Heart left ventricle (tissue), 16 donors: ENCODE data around the gene SRGAP2B. TPM values are rescaled to one million over a fixed set of nuclear protein-coding genes. Genes with fewer than 3 reads are reported as not detected.
"Not testable (repeated sequence)": the region's sequence is repeated elsewhere in the genome, so short reads cannot be mapped to it uniquely, and the experiment has no call there.

Experiments
- ATAC-seq, 4 donors: fragments of 200-7000 bp; cut with Tn5 transposase; one replicate each; pipeline ENCODE4 v1.9.1; 2020 to 2022; ENCODE audit warnings: moderate library complexity in 4 of 4, mild to moderate bottlenecking in 3 of 4, moderate number of reproducible peaks in 1 of 4
- DNase-seq, 5 donors: peaks; one replicate each; pipeline ENCODE4 v3.0.0-alpha.2; 2020
- H3K27ac ChIP-seq, 12 donors: fragments of 200-600 bp; sonication (generic) in 4 of 12; one replicate each; pipeline versions ENCODE4 v1.5.0 to v1.8.0; 2016 to 2022; ENCODE audit warnings: mild to moderate bottlenecking in 2 of 12
- H3K27me3 ChIP-seq, 9 donors: fragments of 200-600 bp; sonication (generic) in 2 of 9; one replicate each; pipeline versions ENCODE4 v1.5.1 to v1.8.0; 2016 to 2022; ENCODE audit warnings: mild to moderate bottlenecking in 3 of 9
- H3K36me3 ChIP-seq, 9 donors: fragments of 200-600 bp; sonication (generic) in 2 of 9; one replicate each; pipeline versions ENCODE4 v1.5.0 to v1.8.0; 2018 to 2022; ENCODE audit warnings: mild to moderate bottlenecking in 2 of 9
- H3K4me1 ChIP-seq, 12 donors: fragments of 200-600 bp; sonication (generic) in 4 of 12; one replicate each; pipeline versions ENCODE4 v1.5.0 to v1.8.0; 2016 to 2022; ENCODE audit warnings: mild to moderate bottlenecking in 3 of 12
- H3K4me3 ChIP-seq, 12 donors: fragments of 200-600 bp; sonication (generic) in 4 of 12; one replicate each; pipeline versions ENCODE4 v1.5.0 to v1.8.0; 2017 to 2022; ENCODE audit warnings: mild to moderate bottlenecking in 9 of 12, moderate library complexity in 4 of 12
- H3K9me3 ChIP-seq, 12 donors: fragments of 200-600 bp; sonication (generic) in 4 of 12; one replicate each; pipeline versions ENCODE4 v1.5.0 to v1.8.0; 2016 to 2022; ENCODE audit warnings: mild to moderate bottlenecking in 1 of 12
- WGBS, 4 donors: extraction: QIAGEN DNeasy Blood & Tissue Kit in 2 of 4; methylation state at CpG; one replicate each; pipeline versions ENCODE4 v1.1.5 to v1.1.7; 2013 to 2018; 5-methylcytosine and 5-hydroxymethylcytosine counted together
- intact Hi-C, 10 donors: fragments of 100-400 bp; cut with DNase I; formaldehyde crosslinking; loops; one replicate each; pipeline versions ENCODE4 v1.11.1 to v1.14.2; 2022
- polyA plus RNA-seq, 2 donors: library from polyadenylated mRNA; stranded (reverse); fragments of 200-250 nt; gene quantifications; one replicate each; pipeline ENCODE4 v1.2.3, GENCODE V29; 2013
- total RNA-seq, 9 donors: library from RNA; depleted of rRNA in 2 of 9; stranded (reverse); fragments of >200 nt in 2 of 9; fragmentation: NEBNext Ultra II Directional in 3 of 9; extraction: Animal tissue kit (Norgen Biotek cat#: 25700) in 3 of 9; gene quantifications; one replicate each; pipeline versions ENCODE4 v1.1.0 to v1.2.4, GENCODE V29; 2016 to 2023
- donor health status: ischemic (EF 13 %, LVEDD 7.1; RV severe dilation, severe dysfunction).
- donor health status: healthy with polysubstance abuse.
- donor health status: DM: no; HTN: yes; CAD: no.
- donor health status: DM: no; HTN: no; CAD: no.
- donor health status: ischemic (EF 25% LVEDD 6.9; RV normal size, moderate dysfunction).
- donor health status: ischemic (EF 25% LVEDD 5.7; RV mildly dilated, moderate dysfunction).
- donor health status: healthy.
- donor health status: DM: yes; HTN: yes; CAD: no.
- donor health status: ischemic (EF 35%, LVEDD 5.7; RV mildly dilated, moderate dysfunction).
- donor health status: nonischemic (EF 11% LVEDD 7.7; RV severe dilation, severe dysfunction).
- donor health status: DM: yes; HTN: yes; CAD: no.
- donor health status: PGD.
- donor health status: ischemic (EF 29% LVEDD 5.4; RV normal size, mild dysfunction).
- donor health status: nonischemic (EF 23%, LVEDD 6.1; RV moderate dilation, normal function).

The SRGAP2B gene
- total and polyA plus RNA-seq, 11 donors = 3.0 to 26.8 (median 9.9) TPM

DNA sequence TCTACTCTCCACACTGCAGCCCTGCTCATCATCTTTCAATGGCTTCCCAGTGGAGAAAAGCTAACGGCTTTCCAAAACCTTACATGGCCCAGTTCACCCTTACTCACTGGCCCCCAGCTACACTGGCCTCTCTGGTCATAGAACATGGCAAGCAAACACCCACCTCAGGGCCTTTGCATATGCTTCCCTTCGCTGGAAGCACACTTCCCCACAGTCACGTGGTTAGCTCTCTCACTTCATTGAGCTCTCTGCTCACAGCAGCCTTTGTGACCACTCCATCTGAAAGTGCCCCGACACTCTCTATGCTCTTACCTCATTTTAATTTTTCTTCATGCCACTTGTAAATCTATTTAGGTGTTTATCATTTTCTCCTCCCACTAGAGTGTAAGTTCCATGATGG is 83.3 kb downstream of the SRGAP2B start:
- WGBS, 4 donors = 94 to 96% (median 96%) methylated on average over 3 of the region's 4 CpGs
- H3K9me3 ChIP-seq, H3K4me3 ChIP-seq, H3K4me1 ChIP-seq, ATAC-seq, intact Hi-C loops, H3K27ac ChIP-seq, H3K27me3 ChIP-seq, DNase-seq, H3K36me3 ChIP-seq: not testable (repeated sequence)

- H3K4me1 ChIP-seq, H3K36me3 ChIP-seq, H3K4me3 ChIP-seq, H3K27ac ChIP-seq, H3K27me3 ChIP-seq, DNase-seq, ATAC-seq, H3K9me3 ChIP-seq, intact Hi-C loops: not testable (repeated sequence)
- 60 to 70% (median 68%) methylated on average over 2 of the region's 3 CpGs for WGBS, 4 donors
These were observed 84.5 kb downstream of the SRGAP2B start for GRCh38 chr1:145010580-145010979.

DNA sequence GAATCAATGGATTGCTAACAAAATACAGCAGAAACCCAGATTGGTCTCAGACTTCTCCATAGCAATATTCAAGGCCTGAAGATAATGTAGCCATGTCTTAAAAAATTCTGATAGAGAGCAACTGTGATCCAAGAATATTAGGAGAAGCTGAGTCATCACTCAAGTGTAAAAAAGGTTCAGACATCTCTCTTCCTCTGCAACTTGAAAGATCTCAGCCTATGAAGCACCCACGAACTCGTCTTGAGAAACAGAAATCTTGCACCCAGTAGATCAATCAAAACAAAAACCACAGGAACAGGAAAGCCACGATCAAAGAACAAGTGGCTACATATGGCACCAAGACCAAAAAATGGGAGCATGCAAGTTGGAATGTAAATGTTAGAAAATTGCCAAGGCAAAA is 85.2 kb downstream of the SRGAP2B start:
- WGBS, 4 donors = 28 to 59% (median 39%) methylated on average over 3 of the region's 3 CpGs
- peak in 2 of 4 donors; percentile 41 to 66 for ATAC-seq
- H3K4me3 ChIP-seq, H3K36me3 ChIP-seq, H3K27me3 ChIP-seq, H3K9me3 ChIP-seq, intact Hi-C loops, H3K4me1 ChIP-seq, H3K27ac ChIP-seq, DNase-seq: not testable (repeated sequence)

- H3K27ac ChIP-seq, H3K4me3 ChIP-seq, H3K27me3 ChIP-seq, H3K9me3 ChIP-seq, DNase-seq, intact Hi-C loops, H3K4me1 ChIP-seq, H3K36me3 ChIP-seq: not testable (repeated sequence)
- peak; percentile 60 to 81 (median 75) for ATAC-seq
- WGBS, 4 donors = no CpG with 5 or more reads among the region's 4 CpGs
These were observed 86.7 kb downstream of the SRGAP2B start for GRCh38 chr1:145008388-145008787.

DNA sequence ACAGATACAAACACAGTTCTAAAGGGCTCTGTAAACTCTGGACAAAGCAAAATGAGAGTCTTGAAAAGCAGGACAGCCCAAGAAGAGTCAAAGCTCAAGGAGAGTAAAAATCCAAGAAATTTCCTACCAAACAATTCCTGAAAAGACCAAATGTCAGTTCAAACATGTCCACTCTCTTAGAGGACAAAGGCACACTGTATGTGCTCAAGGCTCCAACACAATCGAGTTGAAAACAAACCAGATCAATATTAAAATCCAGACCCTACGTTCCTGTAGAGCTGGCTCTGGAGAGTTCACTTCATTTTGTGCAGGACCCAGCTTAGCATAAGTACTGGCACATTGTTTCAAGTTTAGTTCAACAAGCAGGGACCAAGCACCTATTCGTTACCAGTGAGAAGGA is 90.0 kb downstream of the SRGAP2B start:
- not testable (repeated sequence) for H3K9me3 ChIP-seq

GRCh38 chr1:145001381-145001780 is 93.7 kb downstream of the SRGAP2B start:
- H3K4me3 ChIP-seq, H3K4me1 ChIP-seq, H3K27ac ChIP-seq, H3K27me3 ChIP-seq, DNase-seq, ATAC-seq, H3K36me3 ChIP-seq, H3K9me3 ChIP-seq, intact Hi-C loops: not testable (repeated sequence)
- 93 to 100% (median 96%) methylated on average over 2 to 3 of the region's 3 CpGs for WGBS, 4 donors

More for the DNA sequence above, 90.0 kb downstream of the SRGAP2B start:
- H3K36me3 ChIP-seq, H3K4me3 ChIP-seq, H3K27ac ChIP-seq, ATAC-seq, DNase-seq, intact Hi-C loops, H3K4me1 ChIP-seq, H3K27me3 ChIP-seq: not testable (repeated sequence)
- 70 to 89% (median 72%) methylated on average over 2 of the region's 3 CpGs; no CpG with 5 or more reads in 1 of the 4 donors for WGBS, 4 donors

DNA sequence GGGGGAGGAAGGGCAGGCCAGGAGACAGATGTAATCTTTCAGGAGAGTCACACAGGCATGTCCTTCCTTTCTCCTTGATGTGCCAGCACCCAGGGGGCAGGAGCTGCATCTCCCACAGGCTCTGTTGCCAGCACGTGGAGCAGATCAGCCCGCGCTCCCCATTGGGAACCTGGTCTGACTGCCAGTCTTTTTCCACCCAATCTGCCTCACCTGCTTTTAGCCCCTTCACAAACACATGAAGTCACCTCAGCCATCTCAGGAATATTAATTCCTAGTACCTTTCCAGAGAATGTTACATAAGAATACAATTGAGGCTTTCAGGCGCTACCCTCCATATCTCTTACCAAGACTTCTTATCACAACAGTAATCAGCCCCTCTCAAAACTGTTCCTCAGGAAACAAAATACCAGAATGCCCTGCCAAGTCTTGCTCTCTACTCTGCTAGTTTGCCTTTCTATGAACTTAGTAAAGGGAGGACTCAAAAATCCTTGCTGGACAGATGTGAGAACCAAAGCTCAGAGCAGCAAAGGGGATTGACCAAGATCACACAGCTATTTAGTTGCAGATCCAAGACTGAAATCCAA is 94.3 kb downstream of the SRGAP2B start:
- intact Hi-C loops, H3K27me3 ChIP-seq, H3K4me1 ChIP-seq, H3K4me3 ChIP-seq, DNase-seq, H3K27ac ChIP-seq, H3K9me3 ChIP-seq, H3K36me3 ChIP-seq: not testable (repeated sequence)
- WGBS, 4 donors = 50 to 57% (median 50%) methylated on average over 1 to 4 of the region's 4 CpGs; no CpG with 5 or more reads in 1 of the 4 donors
- peak in 1 of 4 donors; percentile 43 for ATAC-seq

GRCh38 chr1:145000074-145000742 is 94.9 kb downstream of the SRGAP2B start:
- H3K27ac ChIP-seq, H3K9me3 ChIP-seq, intact Hi-C loops, H3K4me1 ChIP-seq, H3K4me3 ChIP-seq, DNase-seq, H3K27me3 ChIP-seq, H3K36me3 ChIP-seq, ATAC-seq: not testable (repeated sequence)
- 17% methylated on average over 1 of the region's 5 CpGs; no CpG with 5 or more reads in 3 of the 4 donors for WGBS, 4 donors

DNA sequence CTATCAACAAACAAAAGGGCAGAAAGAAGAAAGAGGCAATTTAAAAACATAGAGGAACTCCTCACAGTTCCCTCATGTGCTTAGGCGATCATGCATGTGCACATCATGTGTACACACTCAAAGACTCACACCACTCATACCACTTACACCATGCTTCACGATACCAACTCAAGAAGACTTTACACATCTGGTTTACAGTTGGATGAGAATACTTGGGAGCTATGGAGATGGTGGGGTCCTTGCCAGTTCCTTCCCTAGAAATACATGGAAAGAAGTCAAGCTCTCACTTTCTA is 96.2 kb downstream of the SRGAP2B start:
- DNase-seq, ATAC-seq, H3K36me3 ChIP-seq, H3K27me3 ChIP-seq, intact Hi-C loops, H3K27ac ChIP-seq, H3K4me3 ChIP-seq, H3K4me1 ChIP-seq, H3K9me3 ChIP-seq: not testable (repeated sequence)
- WGBS, 4 donors = 50 to 100% (median 98%) methylated on average over 1 to 2 of the region's 2 CpGs

DNA sequence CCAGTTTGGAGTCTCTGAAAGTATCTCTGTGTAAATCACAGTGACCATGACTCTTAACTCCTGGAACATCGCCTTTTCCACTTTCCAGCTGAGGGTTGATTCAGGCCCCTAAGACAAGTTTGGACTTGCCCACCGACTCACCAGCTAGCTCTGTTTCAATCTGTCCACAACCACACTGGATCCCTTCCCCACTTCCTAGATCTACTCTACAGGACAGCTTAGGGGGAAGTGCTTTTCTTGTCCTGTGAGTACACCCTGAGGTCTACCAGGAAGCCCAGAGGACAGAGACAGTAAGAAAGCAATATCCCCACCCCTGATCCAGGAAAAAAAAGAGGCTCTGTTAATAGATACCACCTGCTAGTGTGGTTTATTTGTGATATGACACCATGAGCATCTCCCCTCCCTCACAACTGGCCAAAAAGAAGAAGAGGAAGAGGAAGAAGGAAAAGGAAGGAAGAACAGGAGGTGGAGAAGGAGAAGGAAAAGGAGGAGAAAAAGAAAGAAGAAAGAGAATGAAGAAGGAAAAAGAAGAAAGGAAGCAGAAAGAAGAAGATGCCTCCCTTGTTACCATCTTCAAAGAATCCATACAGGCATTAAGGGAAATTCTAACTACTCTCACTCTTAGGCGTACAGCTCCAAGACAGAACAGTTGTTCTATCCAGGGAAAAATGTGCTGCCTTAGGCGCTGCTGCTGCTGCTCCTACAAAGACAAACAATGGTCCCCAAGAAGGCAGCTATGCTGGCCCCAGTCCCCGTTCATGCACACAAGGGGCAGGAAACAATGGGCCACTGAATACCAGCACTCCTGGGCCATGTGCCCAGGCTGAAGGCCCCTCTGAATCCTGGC is 96.8 kb downstream of the SRGAP2B start:
- H3K9me3 ChIP-seq, intact Hi-C loops, H3K36me3 ChIP-seq, H3K4me3 ChIP-seq, DNase-seq, H3K27ac ChIP-seq, H3K4me1 ChIP-seq, H3K27me3 ChIP-seq: not testable (repeated sequence)
- 76 to 89% (median 79%) methylated on average over 3 of the region's 5 CpGs for WGBS, 4 donors
- peak in 3 of 4 donors; percentile 29 to 44 (median 31) for ATAC-seq

DNA sequence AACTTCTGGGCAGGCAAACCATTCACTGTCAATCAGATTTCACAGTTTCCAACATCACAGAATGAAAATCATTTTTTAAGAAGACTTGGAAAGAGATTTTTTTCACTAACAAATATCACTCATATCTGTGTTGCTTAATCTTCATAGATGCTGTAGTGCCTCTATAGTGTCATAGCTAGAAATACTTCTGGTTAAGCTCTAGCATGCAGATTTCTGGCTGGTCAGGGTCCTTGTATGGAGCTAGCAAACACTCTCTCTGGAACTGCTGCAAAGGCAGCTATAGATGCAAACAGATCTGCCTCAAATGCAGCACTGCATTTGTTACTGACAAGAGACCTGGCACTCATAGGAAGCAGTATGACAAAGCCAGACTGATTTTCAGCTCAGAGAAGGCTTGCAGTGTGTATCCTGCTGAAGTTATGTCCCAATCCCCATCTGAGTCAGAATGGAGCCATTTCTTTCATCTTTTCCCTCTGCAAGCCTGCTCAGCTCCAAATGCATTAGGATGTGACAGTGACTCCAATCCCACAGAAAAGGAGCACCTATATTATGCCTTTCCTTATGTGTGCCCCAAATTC is 99.2 kb downstream of the SRGAP2B start:
- not testable (repeated sequence) for DNase-seq

More for the DNA sequence above, 99.2 kb downstream of the SRGAP2B start:
- H3K4me1 ChIP-seq, H3K27me3 ChIP-seq, intact Hi-C loops, H3K36me3 ChIP-seq, H3K4me3 ChIP-seq, H3K27ac ChIP-seq, H3K9me3 ChIP-seq: not testable (repeated sequence)
- ATAC-seq = peak in 2 of 4 donors; percentile 28 to 38
